GM21515 (cell line): ENCODE results near the gene RAB27B.

Experiments
- ATAC-seq: cut with Tn5 transposase; IDR thresholded peaks from one replicate; pipeline ENCODE4 v1.9.1; 2021; ENCODE audit not compliant: unreplicated experiment

Gene RAB27B

GRCh38 chr18:54859667-54860421 lies 31.6 kb downstream of the RAB27B start:
- no peak for ATAC-seq

GRCh38 chr18:54860941-54861340 lies 32.7 kb downstream of the RAB27B start:
- ATAC-seq: no peak

GRCh38 chr18:54867131-54867530 lies 38.9 kb downstream of the RAB27B start:
- no peak for ATAC-seq

- ATAC-seq: no peak
Observed at GRCh38 chr18:54871231-54871630, 43.0 kb downstream of the RAB27B start.

GRCh38 chr18:54872681-54873080 lies 44.4 kb downstream of the RAB27B start:
- no peak for ATAC-seq

GRCh38 chr18:54873884-54874255 lies 45.6 kb downstream of the RAB27B start:
- ATAC-seq: no peak

GRCh38 chr18:54875063-54875462 lies 46.8 kb downstream of the RAB27B start:
- ATAC-seq: no peak

- ATAC-seq: no peak
Observed at GRCh38 chr18:54877076-54877475, 48.8 kb downstream of the RAB27B start.

GRCh38 chr18:54878159-54878622 lies 49.9 kb downstream of the RAB27B start:
- ATAC-seq: no peak

GRCh38 chr18:54878659-54879358 lies 50.5 kb downstream of the RAB27B start:
- no peak for ATAC-seq

GRCh38 chr18:54879691-54880090 lies 51.4 kb downstream of the RAB27B start:
- ATAC-seq: no peak

GRCh38 chr18:54880395-54881105 lies 52.3 kb downstream of the RAB27B start:
- ATAC-seq: no peak

GRCh38 chr18:54881229-54881768 lies 53.0 kb downstream of the RAB27B start:
- ATAC-seq: no peak

GRCh38 chr18:54882318-54882717 lies 54.0 kb downstream of the RAB27B start:
- no peak for ATAC-seq

- no peak for ATAC-seq
Observed at GRCh38 chr18:54883816-54884604, 55.7 kb downstream of the RAB27B start.

GRCh38 chr18:54888378-54888777 lies 60.1 kb downstream of the RAB27B start:
- ATAC-seq: no peak

- ATAC-seq: no peak
Observed at GRCh38 chr18:54888933-54889332, 60.7 kb downstream of the RAB27B start.

- no peak for ATAC-seq
Observed at GRCh38 chr18:54899500-54899899, 71.2 kb downstream of the RAB27B start.

- ATAC-seq: no peak
Observed at GRCh38 chr18:54900290-54900689, 72.0 kb downstream of the RAB27B start.

GRCh38 chr18:54904581-54904980 lies 76.3 kb downstream of the RAB27B start:
- ATAC-seq: no peak

GRCh38 chr18:54905629-54906028 lies 77.4 kb downstream of the RAB27B start:
- ATAC-seq: no peak
